OCI-LY7 (cell line): ENCODE data around the gene STAT5B. TPM values are rescaled to one million over a fixed set of nuclear protein-coding genes. Genes with fewer than 3 reads are reported as not detected.
A peak's percentile ranks its signal among the peaks of the same experiment; 100 is the strongest.

Source experiments
- BruUV-seq: library from RNA; stranded (reverse); fragments of 400-500 nt; replicated peaks from 2 replicates; lab custom pipeline; 2021; lab: Mats Ljungman, UMichigan
- CTCF ChIA-PET: fragments of 300-600 bp; sonication (Branson Sonifier 250); formaldehyde crosslinking; loops from one replicate; lab custom pipeline; 2022; ENCODE audit warnings: antibody characterized with exemption; ENCODE audit not compliant: unreplicated experiment; lab: Charles Lee
- POLR2A ChIA-PET: fragments of 300-600 bp; sonication (Branson Sonifier 250); formaldehyde crosslinking; loops from one replicate; lab custom pipeline; 2022; ENCODE audit warnings: antibody characterized with exemption; lab: Charles Lee
- DNase-seq: peaks from one replicate; pipeline ENCODE4 v3.0.0-alpha.2; 2015; ENCODE audit warnings: low spot score
- H2AFZ ChIP-seq: fragments of 200-600 bp; sonication (generic), shearing (Covaris generic); 2 replicates; pipeline ENCODE4 v1.6.1; 2014; ENCODE audit warnings: mild to moderate bottlenecking, antibody characterized with exemption, low read length, moderate library complexity
- H3K27ac ChIP-seq: fragments of 200-600 bp; sonication (generic); 2 replicates; pipeline ENCODE4 v1.5.1; 2014; ENCODE audit warnings: mixed run types, low read depth, mild to moderate bottlenecking, moderate library complexity, low read length, inconsistent platforms; ENCODE audit not compliant: poor library complexity, severe bottlenecking
- H3K36me3 ChIP-seq: fragments of 200-600 bp; sonication (generic); 2 replicates; pipeline ENCODE4 v1.6.1; 2014; ENCODE audit warnings: mild to moderate bottlenecking, antibody characterized with exemption, low read length, moderate library complexity, mixed read lengths; ENCODE audit not compliant: insufficient read depth
- H3K4me1 ChIP-seq: fragments of 200-600 bp; sonication (generic); 2 replicates; pipeline ENCODE4 v1.5.1; 2014; ENCODE audit warnings: mild to moderate bottlenecking, low read length; ENCODE audit not compliant: insufficient read depth, poor library complexity, severe bottlenecking
- H3K4me2 ChIP-seq: fragments of 200-600 bp; sonication (generic); 2 replicates; pipeline ENCODE4 v1.6.1; 2014; ENCODE audit warnings: mild to moderate bottlenecking, low read length
- H3K4me3 ChIP-seq: fragments of 200-600 bp; sonication (generic); 2 replicates; pipeline ENCODE4 v1.5.1; 2014; ENCODE audit warnings: mild to moderate bottlenecking, low read depth, low read length; ENCODE audit not compliant: poor library complexity, severe bottlenecking
- H3K79me2 ChIP-seq: fragments of 200-600 bp; sonication (generic); 2 replicates; pipeline ENCODE4 v1.6.1; 2016; ENCODE audit warnings: low read depth, mild to moderate bottlenecking, low read length, moderate library complexity, mixed read lengths; ENCODE audit not compliant: insufficient read depth
- H3K9me2 ChIP-seq: fragments of 200-600 bp; sonication (generic); 2 replicates; pipeline ENCODE4 v1.6.1; 2016; ENCODE audit warnings: mild to moderate bottlenecking, low read length, mixed read lengths; ENCODE audit not compliant: insufficient read depth
- H3K9me3 ChIP-seq: fragments of 200-600 bp; sonication (generic); 2 replicates; pipeline ENCODE4 v1.6.1; 2014; ENCODE audit warnings: mild to moderate bottlenecking, mixed run types, low read length, mixed read lengths
- H4K20me1 ChIP-seq: fragments of 200-600 bp; sonication (generic); 2 replicates; pipeline ENCODE4 v1.6.1; 2014; ENCODE audit warnings: mild to moderate bottlenecking, antibody characterized with exemption, low read length, moderate library complexity, mixed read lengths; ENCODE audit not compliant: insufficient read depth
- CTCF ChIP-seq: fragments of 200-600 bp; sonication (generic); conservative IDR thresholded peaks from 2 replicates; pipeline ENCODE4 v1.5.1; 2014; ENCODE audit warnings: mild to moderate bottlenecking, antibody characterized with exemption, low read length, moderate library complexity, mixed read lengths
- EZH2phosphoT487 ChIP-seq: fragments of 200-600 bp; sonication (generic); IDR thresholded peaks from 2 replicates; pipeline ENCODE4 v1.6.1; 2018; ENCODE audit warnings: low read depth, borderline replicate concordance, mild to moderate bottlenecking, mixed run types, antibody characterized with exemption, low read length, moderate library complexity, mixed read lengths
- intact Hi-C: fragments of 100-400 bp; cut with micrococcal nuclease; formaldehyde crosslinking; loops from one replicate; pipeline ENCODE4 v1.10.0; 2022; ENCODE audit not compliant: unreplicated experiment
- total RNA-seq, 2 experiments: library from RNA; depleted of rRNA in 1 of 2; stranded (reverse); fragments of >200 nt in 1 of 2; shearing (Covaris generic) in 1 of 2; gene quantifications; 2 replicates each; pipeline ENCODE4 v1.2.3, GENCODE V29; 2014 to 2022

The STAT5B gene
- total RNA-seq, 2 experiments from 2014 or later: 33.3 to 46.7 TPM

- Histone ChIP-seq H3K79me2 (peaks cover 13% of the 10 kb centered on the region), H2AFZ (no peak overlapping the region), H3K36me3 (no peaks in the 10 kb centered on the region), H3K27ac (no peak overlapping the region), H3K4me2 (no peak overlapping the region), H3K9me2 (no peaks in the 10 kb centered on the region), H3K4me3 (no peak overlapping the region), H3K4me1 (peaks cover 15% of the 10 kb centered on the region), H3K9me3 (no peaks in the 10 kb centered on the region; the same call in 1 of the 2 replicates), H4K20me1 (no peaks in the 10 kb centered on the region)
- intact Hi-C loops: loop anchor here (10.0 kb wide), 1 partner anchor 238 kb away; the partner anchor contains the start of gene DNAJC7
- TF ChIP-seq CTCF (no peak), EZH2phosphoT487 (no peak)
- CTCF ChIA-PET: no interaction called here
- no peak for DNase-seq
- BruUV-seq: no TSS peak
- POLR2A ChIA-PET: no interaction called here
These were observed 23.3 kb downstream of the STAT5B start for GRCh38 chr17:42252597-42253550.

GRCh38 chr17:42251115-42251514, 25.1 kb downstream of the STAT5B start:
- Histone ChIP-seq H3K4me1 (peaks cover 15% of the 10 kb centered on the region), H3K36me3 (0 out of 2 replicates have a peak, but pooled peaks cover 3% of the 10 kb centered on the region), H4K20me1 (no peaks in the 10 kb centered on the region), H3K4me3 (no peak overlapping the region), H3K9me2 (no peaks in the 10 kb centered on the region), H3K79me2 (peaks cover 19% of the 10 kb centered on the region), H3K27ac (no peak overlapping the region), H3K9me3 (no peaks in the 10 kb centered on the region; the same call in 1 of the 2 replicates), H2AFZ (no peak overlapping the region), H3K4me2 (no peak overlapping the region)
- CTCF ChIA-PET: no interaction called here
- intact Hi-C loops: loop anchor here (10.0 kb wide), 1 partner anchor 236 kb away; the partner anchor contains the start of gene DNAJC7
- TF ChIP-seq CTCF (peak; percentile 64), EZH2phosphoT487 (no peak)
- POLR2A ChIA-PET: no interaction called here
- no peak for DNase-seq
- BruUV-seq: no TSS peak
